ENCODE results near the gene TAF9B.
"Not testable (repeated sequence)": the region's sequence is repeated elsewhere in the genome, so short reads cannot be mapped to it uniquely, and the experiment has no call there.

TAF9B gene

DNA sequence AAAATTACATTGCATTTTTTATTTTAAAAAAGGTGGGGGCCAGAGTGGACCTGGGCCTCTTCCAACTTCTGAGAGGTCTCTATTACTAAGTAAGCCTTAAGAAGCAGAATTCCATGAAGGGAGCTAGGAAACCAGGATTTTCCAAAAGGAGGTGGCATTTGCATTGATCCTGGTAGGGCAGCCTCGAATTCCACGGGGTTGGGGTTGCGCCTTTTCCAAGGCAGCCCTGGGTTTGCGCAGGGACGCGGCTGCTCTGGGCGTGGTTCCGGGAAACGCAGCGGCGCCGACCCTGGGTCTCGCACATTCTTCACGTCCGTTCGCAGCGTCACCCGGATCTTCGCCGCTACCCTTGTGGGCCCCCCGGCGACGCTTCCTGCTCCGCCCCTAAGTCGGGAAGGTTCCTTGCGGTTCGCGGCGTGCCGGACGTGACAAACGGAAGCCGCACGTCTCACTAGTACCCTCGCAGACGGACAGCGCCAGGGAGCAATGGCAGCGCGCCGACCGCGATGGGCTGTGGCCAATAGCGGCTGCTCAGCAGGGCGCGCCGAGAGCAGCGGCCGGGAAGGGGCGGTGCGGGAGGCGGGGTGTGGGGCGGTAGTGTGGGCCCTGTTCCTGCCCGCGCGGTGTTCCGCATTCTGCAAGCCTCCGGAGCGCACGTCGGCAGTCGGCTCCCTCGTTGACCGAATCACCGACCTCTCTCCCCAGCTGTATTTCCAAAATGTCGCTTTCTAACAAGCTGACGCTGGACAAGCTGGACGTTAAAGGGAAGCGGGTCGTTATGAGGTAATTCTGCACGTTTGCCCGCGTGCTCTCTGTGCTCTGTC lies 35.6 kb downstream of the TAF9B start, which contains the start of gene PGK1:
PGK1 (plus strand) TSS at position 626 of the 824 bp plus-strand sequence; CDS start at position 719, 93 bp downstream.
- TF ChIP-seq POLR2A (IDR thresholded peaks at IDR 0.05; ENCODE audit: extremely low read depth, insufficient read length) (peak; percentile 89), MYC (IDR thresholded peaks at IDR 0.05; ENCODE audit: low read depth, low read length) (peak; percentile 65), CTCF (IDR thresholded peaks at IDR 0.05; ENCODE audit: low read depth, low read length) (no peak), MAX (IDR thresholded peaks at IDR 0.05; ENCODE audit: low read depth, low read length) (peak; percentile 59)
- H3K4me3 ChIP-seq (ENCODE audit: low read depth, low read length): peak within 1 kb of the TSS; percentile 79
- DNase-seq (ENCODE audit: low read depth): peak; percentile 98

GRCh38 chrX:78103001-78103622 lies 36.3 kb downstream of the TAF9B start:
- no peak for TF ChIP-seq MYC (IDR thresholded peaks at IDR 0.05; ENCODE audit: low read depth, low read length)
- no peak for TF ChIP-seq CTCF (IDR thresholded peaks at IDR 0.05; ENCODE audit: low read depth, low read length)
- TF ChIP-seq MAX (IDR thresholded peaks at IDR 0.05; ENCODE audit: low read depth, low read length): no peak
- TF ChIP-seq POLR2A (IDR thresholded peaks at IDR 0.05; ENCODE audit: extremely low read depth, insufficient read length): no peak

GRCh38 chrX:78102091-78102490 lies 37.4 kb downstream of the TAF9B start:
- DNase-seq (ENCODE audit: low read depth): no peak
- TF ChIP-seq MYC (IDR thresholded peaks at IDR 0.05; ENCODE audit: low read depth, low read length) (no peak), MAX (IDR thresholded peaks at IDR 0.05; ENCODE audit: low read depth, low read length) (no peak), CTCF (IDR thresholded peaks at IDR 0.05; ENCODE audit: low read depth, low read length) (no peak), POLR2A (IDR thresholded peaks at IDR 0.05; ENCODE audit: extremely low read depth, insufficient read length) (no peak)
- no peak overlapping the region for H3K4me3 ChIP-seq (ENCODE audit: low read depth, low read length)

More at GRCh38 chrX:78103001-78103622, 36.3 kb downstream of the TAF9B start:
- H3K4me3 ChIP-seq (ENCODE audit: low read depth, low read length): peak overlapping the region; percentile 49
- no peak for DNase-seq (ENCODE audit: low read depth)

GRCh38 chrX:78098108-78098507 lies 41.3 kb downstream of the TAF9B start:
- TF ChIP-seq MYC (IDR thresholded peaks at IDR 0.05; ENCODE audit: low read depth, low read length) (no peak), MAX (IDR thresholded peaks at IDR 0.05; ENCODE audit: low read depth, low read length) (no peak), POLR2A (IDR thresholded peaks at IDR 0.05; ENCODE audit: extremely low read depth, insufficient read length) (no peak)
- no peak for DNase-seq (ENCODE audit: low read depth)
- H3K4me3 ChIP-seq (ENCODE audit: low read depth, low read length): no peak overlapping the region

DNA sequence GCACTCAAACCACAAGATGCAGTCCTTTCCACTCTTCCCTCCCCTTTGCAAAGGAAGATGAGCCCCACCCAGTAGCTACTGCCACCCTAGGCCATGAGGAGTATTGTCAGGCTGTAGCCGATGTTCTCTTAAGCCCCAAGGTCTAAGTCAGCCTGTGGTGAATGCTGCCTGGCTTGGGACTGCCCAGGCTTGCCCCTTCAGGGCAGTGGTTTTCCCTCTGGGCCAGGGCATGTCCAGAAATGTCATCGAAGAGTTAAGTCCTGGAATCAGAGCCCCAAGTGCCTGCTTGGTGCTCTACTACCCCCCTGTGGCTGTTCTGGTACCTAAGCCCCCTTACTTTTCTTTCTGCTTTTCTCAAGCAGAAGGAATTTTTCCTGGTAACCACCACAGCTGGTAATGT lies 47.2 kb downstream of the TAF9B start:
- H3K4me3 ChIP-seq (ENCODE audit: low read depth, low read length): no peak overlapping the region
- no peak for DNase-seq (ENCODE audit: low read depth)
- no peak for TF ChIP-seq MYC (IDR thresholded peaks at IDR 0.05; ENCODE audit: low read depth, low read length)
- peak; percentile 3 for TF ChIP-seq CTCF (IDR thresholded peaks at IDR 0.05; ENCODE audit: low read depth, low read length)
- TF ChIP-seq POLR2A (IDR thresholded peaks at IDR 0.05; ENCODE audit: extremely low read depth, insufficient read length): no peak

DNA sequence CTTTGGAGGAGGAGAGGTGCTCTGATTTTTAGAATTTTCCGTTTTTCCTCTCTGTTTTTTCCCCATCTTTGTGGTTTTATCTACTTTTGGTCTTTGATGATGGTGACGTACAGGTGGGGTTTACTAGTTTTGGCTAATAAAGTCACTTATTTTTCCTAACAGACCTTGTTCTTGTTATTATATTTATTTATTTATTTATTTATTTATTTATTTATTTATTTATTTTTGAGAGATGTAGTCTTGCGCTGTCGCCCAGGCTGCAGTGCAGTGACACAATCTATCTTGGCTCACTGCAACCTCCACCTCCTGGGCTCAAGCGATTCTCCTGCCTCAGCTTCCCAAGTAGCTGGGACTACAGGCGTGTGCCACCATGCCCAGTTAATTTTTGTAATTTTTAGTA lies 58.0 kb downstream of the TAF9B start:
- H3K4me3 ChIP-seq (ENCODE audit: low read depth, low read length); DNase-seq (ENCODE audit: low read depth): not testable (repeated sequence)

All from NB4 (cell line).